ENCODE results near the gene CILP. TPM values are rescaled to one million over a fixed set of nuclear protein-coding genes. Genes with fewer than 3 reads are reported as not detected.

CILP gene, protein sequence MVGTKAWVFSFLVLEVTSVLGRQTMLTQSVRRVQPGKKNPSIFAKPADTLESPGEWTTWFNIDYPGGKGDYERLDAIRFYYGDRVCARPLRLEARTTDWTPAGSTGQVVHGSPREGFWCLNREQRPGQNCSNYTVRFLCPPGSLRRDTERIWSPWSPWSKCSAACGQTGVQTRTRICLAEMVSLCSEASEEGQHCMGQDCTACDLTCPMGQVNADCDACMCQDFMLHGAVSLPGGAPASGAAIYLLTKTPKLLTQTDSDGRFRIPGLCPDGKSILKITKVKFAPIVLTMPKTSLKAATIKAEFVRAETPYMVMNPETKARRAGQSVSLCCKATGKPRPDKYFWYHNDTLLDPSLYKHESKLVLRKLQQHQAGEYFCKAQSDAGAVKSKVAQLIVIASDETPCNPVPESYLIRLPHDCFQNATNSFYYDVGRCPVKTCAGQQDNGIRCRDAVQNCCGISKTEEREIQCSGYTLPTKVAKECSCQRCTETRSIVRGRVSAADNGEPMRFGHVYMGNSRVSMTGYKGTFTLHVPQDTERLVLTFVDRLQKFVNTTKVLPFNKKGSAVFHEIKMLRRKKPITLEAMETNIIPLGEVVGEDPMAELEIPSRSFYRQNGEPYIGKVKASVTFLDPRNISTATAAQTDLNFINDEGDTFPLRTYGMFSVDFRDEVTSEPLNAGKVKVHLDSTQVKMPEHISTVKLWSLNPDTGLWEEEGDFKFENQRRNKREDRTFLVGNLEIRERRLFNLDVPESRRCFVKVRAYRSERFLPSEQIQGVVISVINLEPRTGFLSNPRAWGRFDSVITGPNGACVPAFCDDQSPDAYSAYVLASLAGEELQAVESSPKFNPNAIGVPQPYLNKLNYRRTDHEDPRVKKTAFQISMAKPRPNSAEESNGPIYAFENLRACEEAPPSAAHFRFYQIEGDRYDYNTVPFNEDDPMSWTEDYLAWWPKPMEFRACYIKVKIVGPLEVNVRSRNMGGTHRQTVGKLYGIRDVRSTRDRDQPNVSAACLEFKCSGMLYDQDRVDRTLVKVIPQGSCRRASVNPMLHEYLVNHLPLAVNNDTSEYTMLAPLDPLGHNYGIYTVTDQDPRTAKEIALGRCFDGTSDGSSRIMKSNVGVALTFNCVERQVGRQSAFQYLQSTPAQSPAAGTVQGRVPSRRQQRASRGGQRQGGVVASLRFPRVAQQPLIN
- total RNA-seq (2013) = 0.02 TPM
- under 1 TPM in 1 of 3 donors, not detected in 2; 0.13 TPM for polyA plus RNA-seq
- 0.08 TPM in 1 of 2 replicates, not detected in the other for polyA minus RNA-seq
- 0 to 0.92 (median 0.08) reads per million in 11 experiments for total RNA-seq

GRCh38 chr15:65210770-65211481 lies at the start of gene CILP:
Gene CILP (minus strand): TSS chr15:65211473. CDS start chr15:65209755, 1,718 bp downstream.
- H3K27me3 Mint-ChIP-seq (ENCODE audit: low read depth in 3 of 3) = peaks cover 0 to 4% (median 0%) of the 10 kb centered on the region in 3 donors
- H3K9me3 ChIP-seq (replicated peaks in 1 of 2; ENCODE audit: control insufficient read depth in 1 of 2, insufficient read depth in 1 of 2, low read length in 2 of 2) = no peaks in the 10 kb centered on the region
- intact Hi-C loops (cut with micrococcal nuclease) = no loop called here
- no peak within 1 kb of the TSS for H3K4me2 ChIP-seq (replicated peaks; ENCODE audit: extremely low read depth, low read length, poor library complexity, severe bottlenecking)
- DNase-seq = no peak
- peak within 1 kb of the TSS; percentile 1 for H3K9ac ChIP-seq (ENCODE audit: insufficient read depth, low read length, poor library complexity, severe bottlenecking)
- H4K20me1 ChIP-seq (ENCODE audit: insufficient read depth, low read length) = no peaks in the 10 kb centered on the region
- no peak within 1 kb of the TSS for H3K4me3 ChIP-seq (replicated peaks in 1 of 3; ENCODE audit: low read depth in 2 of 3, low read length in 3 of 3)
- H3K4me1 ChIP-seq (ENCODE audit: control insufficient read depth in 1 of 2, insufficient read depth in 2 of 2, low read length in 2 of 2) = no peaks in the 10 kb centered on the region
- H3K36me3 ChIP-seq (replicated peaks in 1 of 2; ENCODE audit: control insufficient read depth in 1 of 2, insufficient read depth in 2 of 2, low read length in 2 of 2) = no peaks in the 10 kb centered on the region
- peak within 1 kb of the TSS in 1 of 7 donors; percentile 61 for H3K27ac Mint-ChIP-seq
- H3K4me1 Mint-ChIP-seq = no peaks in the 10 kb centered on the region
- H3K27ac ChIP-seq (ENCODE audit: low read depth in 1 of 2, low read length in 2 of 2) = no peak within 1 kb of the TSS
- no peaks in the 10 kb centered on the region for H3K79me2 ChIP-seq (ENCODE audit: insufficient read depth, low read length)
- H3K4me3 Mint-ChIP-seq = no peak within 1 kb of the TSS
- no peak within 1 kb of the TSS for H2AFZ ChIP-seq (ENCODE audit: insufficient read depth, low read depth, low read length, poor library complexity, severe bottlenecking)
- H3K27me3 ChIP-seq (ENCODE audit: control insufficient read depth in 2 of 2, insufficient read depth in 2 of 2, low read length in 2 of 2) = no peaks in the 10 kb centered on the region
- no peaks in the 10 kb centered on the region for H3K36me3 Mint-ChIP-seq
- WGBS (ENCODE audit: insufficient coverage) = 75% methylated on average over 8 of the region's 8 CpGs
- peaks cover 0 to 3% (median 0%) of the 10 kb centered on the region in 7 donors for H3K9me3 Mint-ChIP-seq
- TF ChIP-seq, protein P1, sequence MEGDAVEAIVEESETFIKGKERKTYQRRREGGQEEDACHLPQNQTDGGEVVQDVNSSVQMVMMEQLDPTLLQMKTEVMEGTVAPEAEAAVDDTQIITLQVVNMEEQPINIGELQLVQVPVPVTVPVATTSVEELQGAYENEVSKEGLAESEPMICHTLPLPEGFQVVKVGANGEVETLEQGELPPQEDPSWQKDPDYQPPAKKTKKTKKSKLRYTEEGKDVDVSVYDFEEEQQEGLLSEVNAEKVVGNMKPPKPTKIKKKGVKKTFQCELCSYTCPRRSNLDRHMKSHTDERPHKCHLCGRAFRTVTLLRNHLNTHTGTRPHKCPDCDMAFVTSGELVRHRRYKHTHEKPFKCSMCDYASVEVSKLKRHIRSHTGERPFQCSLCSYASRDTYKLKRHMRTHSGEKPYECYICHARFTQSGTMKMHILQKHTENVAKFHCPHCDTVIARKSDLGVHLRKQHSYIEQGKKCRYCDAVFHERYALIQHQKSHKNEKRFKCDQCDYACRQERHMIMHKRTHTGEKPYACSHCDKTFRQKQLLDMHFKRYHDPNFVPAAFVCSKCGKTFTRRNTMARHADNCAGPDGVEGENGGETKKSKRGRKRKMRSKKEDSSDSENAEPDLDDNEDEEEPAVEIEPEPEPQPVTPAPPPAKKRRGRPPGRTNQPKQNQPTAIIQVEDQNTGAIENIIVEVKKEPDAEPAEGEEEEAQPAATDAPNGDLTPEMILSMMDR (IDR thresholded peaks at IDR 0.05) = no peak
